IMR-90 (cell line): ENCODE results near the gene ADAMTS13.

Source experiments
- BHLHE40 ChIP-seq: fragments of 150-350 bp; IDR thresholded peaks from 2 replicates; pipeline ENCODE4 v1.6.1; 2016; ENCODE audit warnings: mild to moderate bottlenecking, low read depth, low read length
- MAFK ChIP-seq: IDR thresholded peaks from 2 replicates; pipeline ENCODE4 v1.6.1; 2012; ENCODE audit warnings: low read depth, low read length, improper control_type of control experiment
- MXI1 ChIP-seq: IDR thresholded peaks from 2 replicates; pipeline ENCODE4 v1.6.1; 2012; ENCODE audit warnings: low read depth, mild to moderate bottlenecking, low read length, moderate library complexity, borderline replicate concordance
- NFE2L2 ChIP-seq: fragments of 150-350 bp; IDR thresholded peaks from 2 replicates; pipeline ENCODE4 v1.6.1; 2016; ENCODE audit warnings: low read depth, mild to moderate bottlenecking, low read length
- POLR2A ChIP-seq: IDR thresholded peaks from 2 replicates; pipeline ENCODE4 v1.6.1; 2012; ENCODE audit warnings: mild to moderate bottlenecking, low read depth, low read length
- RAD21 ChIP-seq: IDR thresholded peaks from 2 replicates; pipeline ENCODE4 v1.6.1; 2012; ENCODE audit warnings: low read length, improper control_type of control experiment
- RCOR1 ChIP-seq: IDR thresholded peaks from 2 replicates; pipeline ENCODE4 v1.6.1; 2012; ENCODE audit warnings: mild to moderate bottlenecking, low read length, improper control_type of control experiment; ENCODE audit not compliant: insufficient replicate concordance
- SMC3 ChIP-seq: fragments of 150-350 bp; IDR thresholded peaks from 2 replicates; pipeline ENCODE4 v1.6.1; 2016; ENCODE audit warnings: low read depth, mild to moderate bottlenecking, antibody characterized with exemption, low read length, moderate library complexity
- TF ChIP-seq, protein P1 (sequence below): conservative IDR thresholded peaks from 2 replicates; pipeline ENCODE4 v1.5.1; 2012; ENCODE audit warnings: mild to moderate bottlenecking, low read depth, low read length, improper control_type of control experiment
- TF ChIP-seq, protein P2 (sequence below): fragments of 150-350 bp; IDR thresholded peaks from 2 replicates; pipeline ENCODE4 v1.6.1; 2016; ENCODE audit warnings: low read depth, mild to moderate bottlenecking, low read length, moderate library complexity, borderline replicate concordance
- TF ChIP-seq, protein P3 (sequence below): fragments of 150-350 bp; IDR thresholded peaks from 2 replicates; pipeline ENCODE4 v1.6.1; 2017; ENCODE audit warnings: mild to moderate bottlenecking, antibody characterized with exemption, low read length, low read depth

DNA sequence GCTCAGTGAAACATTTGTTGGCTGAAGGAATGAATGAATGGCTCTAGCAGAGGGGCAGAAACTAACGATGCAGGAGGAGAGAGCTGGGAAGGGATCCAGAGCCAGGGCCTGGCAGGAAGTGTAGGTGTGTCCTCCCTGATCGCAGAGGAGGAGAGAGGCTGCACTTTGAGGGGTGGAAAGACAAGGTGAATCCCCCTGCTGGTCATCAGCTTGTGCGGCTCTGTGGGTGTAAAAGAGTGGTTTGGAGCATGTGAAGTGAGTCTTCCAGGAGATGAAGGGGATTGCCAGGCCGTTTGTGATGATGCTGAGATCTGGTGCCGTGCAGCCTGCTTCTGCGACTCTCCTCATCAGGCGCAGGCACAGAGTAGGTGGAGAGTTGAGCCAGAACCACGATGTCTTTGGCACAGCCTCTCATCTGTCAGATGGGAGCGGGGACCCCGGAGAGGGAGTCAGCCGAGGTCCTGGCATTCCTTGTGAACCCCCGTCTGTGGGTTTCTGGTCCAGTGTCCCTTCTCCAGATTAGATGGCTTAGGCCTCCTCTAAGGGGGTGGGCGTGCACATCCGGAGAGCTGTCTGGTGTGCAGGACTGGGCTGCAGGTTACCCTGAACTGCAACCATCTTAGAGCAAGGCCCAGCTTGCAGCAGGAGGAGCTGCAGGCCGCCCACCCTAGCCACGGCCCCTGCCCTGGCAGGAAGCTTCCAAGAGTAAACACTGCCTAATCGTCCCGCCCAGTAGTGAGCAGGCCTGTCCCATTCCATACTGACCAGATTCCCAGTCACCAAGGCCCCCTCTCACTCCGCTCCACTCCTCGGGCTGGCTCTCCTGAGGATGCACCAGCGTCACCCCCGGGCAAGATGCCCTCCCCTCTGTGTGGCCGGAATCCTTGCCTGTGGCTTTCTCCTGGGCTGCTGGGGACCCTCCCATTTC, at the start of gene ADAMTS13:
- TF ChIP-seq POLR2A, result no peak
- TF ChIP-seq, protein P1, sequence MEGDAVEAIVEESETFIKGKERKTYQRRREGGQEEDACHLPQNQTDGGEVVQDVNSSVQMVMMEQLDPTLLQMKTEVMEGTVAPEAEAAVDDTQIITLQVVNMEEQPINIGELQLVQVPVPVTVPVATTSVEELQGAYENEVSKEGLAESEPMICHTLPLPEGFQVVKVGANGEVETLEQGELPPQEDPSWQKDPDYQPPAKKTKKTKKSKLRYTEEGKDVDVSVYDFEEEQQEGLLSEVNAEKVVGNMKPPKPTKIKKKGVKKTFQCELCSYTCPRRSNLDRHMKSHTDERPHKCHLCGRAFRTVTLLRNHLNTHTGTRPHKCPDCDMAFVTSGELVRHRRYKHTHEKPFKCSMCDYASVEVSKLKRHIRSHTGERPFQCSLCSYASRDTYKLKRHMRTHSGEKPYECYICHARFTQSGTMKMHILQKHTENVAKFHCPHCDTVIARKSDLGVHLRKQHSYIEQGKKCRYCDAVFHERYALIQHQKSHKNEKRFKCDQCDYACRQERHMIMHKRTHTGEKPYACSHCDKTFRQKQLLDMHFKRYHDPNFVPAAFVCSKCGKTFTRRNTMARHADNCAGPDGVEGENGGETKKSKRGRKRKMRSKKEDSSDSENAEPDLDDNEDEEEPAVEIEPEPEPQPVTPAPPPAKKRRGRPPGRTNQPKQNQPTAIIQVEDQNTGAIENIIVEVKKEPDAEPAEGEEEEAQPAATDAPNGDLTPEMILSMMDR, result no peak; the same call in 1 of the 2 replicates
- TF ChIP-seq, protein P2, sequence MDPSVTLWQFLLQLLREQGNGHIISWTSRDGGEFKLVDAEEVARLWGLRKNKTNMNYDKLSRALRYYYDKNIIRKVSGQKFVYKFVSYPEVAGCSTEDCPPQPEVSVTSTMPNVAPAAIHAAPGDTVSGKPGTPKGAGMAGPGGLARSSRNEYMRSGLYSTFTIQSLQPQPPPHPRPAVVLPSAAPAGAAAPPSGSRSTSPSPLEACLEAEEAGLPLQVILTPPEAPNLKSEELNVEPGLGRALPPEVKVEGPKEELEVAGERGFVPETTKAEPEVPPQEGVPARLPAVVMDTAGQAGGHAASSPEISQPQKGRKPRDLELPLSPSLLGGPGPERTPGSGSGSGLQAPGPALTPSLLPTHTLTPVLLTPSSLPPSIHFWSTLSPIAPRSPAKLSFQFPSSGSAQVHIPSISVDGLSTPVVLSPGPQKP, result no peak
- TF ChIP-seq MAFK, result no peak
- TF ChIP-seq NFE2L2, result no peak
- TF ChIP-seq, protein P3, sequence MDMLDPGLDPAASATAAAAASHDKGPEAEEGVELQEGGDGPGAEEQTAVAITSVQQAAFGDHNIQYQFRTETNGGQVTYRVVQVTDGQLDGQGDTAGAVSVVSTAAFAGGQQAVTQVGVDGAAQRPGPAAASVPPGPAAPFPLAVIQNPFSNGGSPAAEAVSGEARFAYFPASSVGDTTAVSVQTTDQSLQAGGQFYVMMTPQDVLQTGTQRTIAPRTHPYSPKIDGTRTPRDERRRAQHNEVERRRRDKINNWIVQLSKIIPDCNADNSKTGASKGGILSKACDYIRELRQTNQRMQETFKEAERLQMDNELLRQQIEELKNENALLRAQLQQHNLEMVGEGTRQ, result no peak
- TF ChIP-seq RAD21, result no peak
- TF ChIP-seq SMC3, result no peak
- TF ChIP-seq BHLHE40, result no peak
- no peak for TF ChIP-seq RCOR1
- no peak for TF ChIP-seq MXI1
